ENCODE results near the gene MYB. TPM values are rescaled to one million over a fixed set of nuclear protein-coding genes. Genes with fewer than 3 reads are reported as not detected.
A peak's percentile ranks its signal among the peaks of the same experiment; 100 is the strongest.

The MYB gene
- total RNA-seq, 1 donor from 2014 or later = 4.7 TPM

GRCh38 chr6:135179920-135180541 lies 1.1 kb upstream of the MYB start:
- Mint-ChIP-seq H3K27me3 (peaks cover 52% of the 10 kb centered on the region), H3K27ac (peak overlapping the region; percentile 61), H3K36me3 (no peaks in the 10 kb centered on the region), H3K4me1 (ENCODE audit: unreplicated experiment) (peaks cover 14% of the 10 kb centered on the region), H3K4me3 (peak overlapping the region; percentile 87), H3K9me3 (peaks cover 4% of the 10 kb centered on the region)
- no peak for DNase-seq (ENCODE audit: extremely low spot score, unreplicated experiment)
- no peak for TF ChIP-seq CTCF (conservative IDR thresholded peaks at IDR 0.05)

GRCh38 chr6:135181333-135182070 lies 394 bp downstream of the MYB start:
- H3K9me3 Mint-ChIP-seq = peaks cover 3% of the 10 kb centered on the region
- H3K4me3 Mint-ChIP-seq = peak overlapping the region; percentile 91
- DNase-seq (ENCODE audit: extremely low spot score, unreplicated experiment) = peak; percentile 69
- peaks cover 57% of the 10 kb centered on the region for H3K27me3 Mint-ChIP-seq
- H3K27ac Mint-ChIP-seq = peak overlapping the region; percentile 12
- peaks cover 14% of the 10 kb centered on the region for H3K4me1 Mint-ChIP-seq (ENCODE audit: unreplicated experiment)
- no peaks in the 10 kb centered on the region for H3K36me3 Mint-ChIP-seq
- TF ChIP-seq CTCF (conservative IDR thresholded peaks at IDR 0.05) = no peak

- DNase-seq (ENCODE audit: extremely low spot score, unreplicated experiment) = no peak
- peaks cover 51% of the 10 kb centered on the region for H3K27me3 Mint-ChIP-seq
- H3K9me3 Mint-ChIP-seq = no peaks in the 10 kb centered on the region
- H3K36me3 Mint-ChIP-seq = no peaks in the 10 kb centered on the region
- H3K4me3 Mint-ChIP-seq = peak overlapping the region; percentile 91
- H3K27ac Mint-ChIP-seq = peak overlapping the region; percentile 12
- H3K4me1 Mint-ChIP-seq (ENCODE audit: unreplicated experiment) = peaks cover 14% of the 10 kb centered on the region
- TF ChIP-seq CTCF (conservative IDR thresholded peaks at IDR 0.05) = no peak
Measured at GRCh38 chr6:135182071-135183001, 1.2 kb downstream of the MYB start.

GRCh38 chr6:135183002-135183531 lies 2.0 kb downstream of the MYB start:
- peak overlapping the region; percentile 14 for H3K27ac Mint-ChIP-seq

More at GRCh38 chr6:135183002-135183531, 2.0 kb downstream of the MYB start:
- Mint-ChIP-seq H3K4me1 (ENCODE audit: unreplicated experiment) (peaks cover 14% of the 10 kb centered on the region), H3K36me3 (no peaks in the 10 kb centered on the region), H3K9me3 (no peaks in the 10 kb centered on the region), H3K4me3 (peak overlapping the region; percentile 91), H3K27me3 (peaks cover 45% of the 10 kb centered on the region)
- no peak for DNase-seq (ENCODE audit: extremely low spot score, unreplicated experiment)
- TF ChIP-seq CTCF (conservative IDR thresholded peaks at IDR 0.05) = no peak

All from type B pancreatic cell (in vitro differentiated cells).